Stomach (tissue), 9 donors: ENCODE data around the gene CYB561. TPM values are rescaled to one million over a fixed set of nuclear protein-coding genes. Genes with fewer than 3 reads are reported as not detected.

Experiments used
- DNase-seq, 2 donors: peaks; one replicate each; pipeline versions ENCODE4 v3.0.0 to v3.0.0-alpha.2; 2013 to 2019
- H3K27ac ChIP-seq, 5 donors: fragments of 200-600 bp in 4 of 5; sonication (generic) in 4 of 5; one replicate each; pipeline ENCODE4 v1.5.1; 2013 to 2019; ENCODE audit warnings: mild to moderate bottlenecking in 1 of 5, moderate library complexity in 1 of 5
- H3K27me3 ChIP-seq, 3 donors: fragments of 200-600 bp; sonication (generic); one replicate each; pipeline ENCODE4 v1.5.1; 2017 to 2019; ENCODE audit warnings: mixed run types in 1 of 3
- H3K36me3 ChIP-seq, 4 donors: fragments of 200-600 bp; sonication (generic); 1 replicate in 3 of 4; 2 replicates in 1 of 4; pipeline ENCODE4 v1.5.1; 2016 to 2019
- H3K4me1 ChIP-seq, 4 donors: fragments of 200-600 bp; sonication (generic); one replicate each; pipeline ENCODE4 v1.5.1; 2016 to 2019
- H3K4me3 ChIP-seq, 4 donors: fragments of 200-600 bp; sonication (generic) in 3 of 4; one replicate each; pipeline ENCODE4 v1.5.1; 2016 to 2019; ENCODE audit warnings: mild to moderate bottlenecking in 1 of 4
- H3K9me3 ChIP-seq, 4 donors: fragments of 200-600 bp; sonication (generic); one replicate each; pipeline ENCODE4 v1.5.1; 2016 to 2019
- EP300 ChIP-seq: sonication (generic); formaldehyde crosslinking; IDR thresholded peaks from one replicate; pipeline ENCODE4 v1.6.1; 2017; ENCODE audit warnings: antibody characterized with exemption
- POLR2A ChIP-seq, 4 donors: fragments of 450-650 bp; IDR thresholded peaks; one replicate each; pipeline ENCODE4 v1.6.1; 2016; ENCODE audit warnings: antibody characterized with exemption in 4 of 4, control low read depth in 2 of 4, mild to moderate bottlenecking in 1 of 4, moderate library complexity in 1 of 4
- POLR2AphosphoS5 ChIP-seq, 3 donors: sonication (generic); formaldehyde crosslinking; IDR thresholded peaks; one replicate each; pipeline ENCODE4 v1.6.1; 2016; ENCODE audit warnings: antibody characterized with exemption in 3 of 3
- WGBS, 5 donors: extraction: QIAGEN DNeasy Blood & Tissue Kit in 3 of 5; methylation state at CpG; one replicate each; pipeline versions ENCODE4 v1.1.5 to v1.1.7; 2013 to 2018; 5-methylcytosine and 5-hydroxymethylcytosine counted together
- intact Hi-C: fragments of 100-400 bp; cut with DNase I; formaldehyde crosslinking; loops from one replicate; pipeline ENCODE4 v1.15.1; 2023; ENCODE audit warnings: low total_unique reads
- polyA plus RNA-seq, 3 donors: library from polyadenylated mRNA; stranded (reverse); fragments of 200-250 nt; gene quantifications; one replicate each; pipeline ENCODE4 v1.2.3, GENCODE V29; 2013
- total RNA-seq, 5 donors: library from RNA; depleted of rRNA; stranded (reverse); fragments of >200 nt; gene quantifications; one replicate each; pipeline versions ENCODE4 v1.1.0 to v1.2.3, GENCODE V29; 2014 to 2016
- TF ChIP-seq, protein P1 (sequence below), 7 experiments: fragments of 450-650 bp in 4 of 7; fragments of 200-600 bp in 3 of 7; sonication (generic) in 3 of 7; IDR thresholded peaks; one replicate each; pipeline ENCODE4 v1.5.1; 2016 to 2019; ENCODE audit warnings: antibody characterized with exemption in 7 of 7, control low read depth in 2 of 7, mild to moderate bottlenecking in 1 of 7
- donor health status: healthy with polysubstance abuse.
- donor health status: Bipolar disorder and iron deficiency.
- donor health status: healthy.

CYB561 gene
- total and polyA plus RNA-seq, 8 donors: 10.8 to 394 (median 37.8) TPM

DNA sequence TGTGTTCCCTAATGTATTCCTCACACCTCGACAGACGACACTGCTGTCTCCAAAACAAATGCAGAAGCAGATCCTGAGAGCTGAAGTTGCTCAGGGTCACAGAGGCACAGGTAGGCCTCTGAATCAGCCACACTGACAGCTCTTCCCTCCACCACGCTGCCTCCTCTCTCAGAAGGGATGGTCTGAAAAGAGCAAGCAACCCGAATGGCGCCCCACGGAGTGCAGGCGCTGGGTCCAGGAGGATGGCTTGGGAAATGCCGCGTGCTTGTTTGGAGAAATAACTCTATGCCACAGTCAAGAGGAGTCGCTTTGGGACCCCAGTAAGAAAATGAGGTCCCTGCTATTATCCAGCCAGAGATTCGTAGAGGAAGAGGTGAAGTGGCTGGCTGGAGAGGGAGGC, 15.9 kb downstream of the CYB561 start:
- DNase-seq: no peak

DNA sequence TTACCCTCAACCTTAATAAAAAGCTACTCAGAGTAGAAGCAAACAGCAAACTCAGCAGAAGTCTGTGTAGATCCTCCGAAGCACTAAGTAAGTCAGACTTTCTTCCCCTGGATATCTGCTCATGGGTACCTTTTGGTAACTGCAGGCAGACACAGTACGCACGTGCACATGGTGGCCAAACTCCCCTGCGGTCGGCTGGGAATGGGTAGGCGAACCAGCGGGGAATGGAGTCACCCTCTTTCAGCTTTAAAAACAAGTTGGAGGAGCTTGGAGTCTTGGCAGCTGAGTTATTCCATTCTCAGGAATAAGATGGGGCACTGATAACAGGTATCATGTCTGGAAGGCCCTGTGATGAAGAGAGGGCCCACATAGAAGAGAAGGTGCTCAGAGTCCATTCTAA, 16.3 kb downstream of the CYB561 start:
- Histone ChIP-seq H3K4me1 (peaks cover 29 to 57% (median 50%) of the 10 kb centered on the region in 4 donors), H3K27me3 (no peaks in the 10 kb centered on the region), H3K27ac (no peak overlapping the region), H3K9me3 (no peaks in the 10 kb centered on the region), H3K36me3 (peaks cover 0 to 7% (median 0%) of the 10 kb centered on the region in 4 donors), H3K4me3 (no peak overlapping the region)
- 90 to 94% (median 94%) methylated on average over 7 of the region's 7 CpGs for WGBS, 5 donors
- intact Hi-C loops: loop anchor here (5.0 to 10.0 kb wide), 3 partner anchors 48 to 725 kb away; partner anchors contain the start of gene ACE
- DNase-seq: no peak
- TF ChIP-seq, protein P1, sequence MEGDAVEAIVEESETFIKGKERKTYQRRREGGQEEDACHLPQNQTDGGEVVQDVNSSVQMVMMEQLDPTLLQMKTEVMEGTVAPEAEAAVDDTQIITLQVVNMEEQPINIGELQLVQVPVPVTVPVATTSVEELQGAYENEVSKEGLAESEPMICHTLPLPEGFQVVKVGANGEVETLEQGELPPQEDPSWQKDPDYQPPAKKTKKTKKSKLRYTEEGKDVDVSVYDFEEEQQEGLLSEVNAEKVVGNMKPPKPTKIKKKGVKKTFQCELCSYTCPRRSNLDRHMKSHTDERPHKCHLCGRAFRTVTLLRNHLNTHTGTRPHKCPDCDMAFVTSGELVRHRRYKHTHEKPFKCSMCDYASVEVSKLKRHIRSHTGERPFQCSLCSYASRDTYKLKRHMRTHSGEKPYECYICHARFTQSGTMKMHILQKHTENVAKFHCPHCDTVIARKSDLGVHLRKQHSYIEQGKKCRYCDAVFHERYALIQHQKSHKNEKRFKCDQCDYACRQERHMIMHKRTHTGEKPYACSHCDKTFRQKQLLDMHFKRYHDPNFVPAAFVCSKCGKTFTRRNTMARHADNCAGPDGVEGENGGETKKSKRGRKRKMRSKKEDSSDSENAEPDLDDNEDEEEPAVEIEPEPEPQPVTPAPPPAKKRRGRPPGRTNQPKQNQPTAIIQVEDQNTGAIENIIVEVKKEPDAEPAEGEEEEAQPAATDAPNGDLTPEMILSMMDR (IDR thresholded peaks at IDR 0.05): no peak
- TF ChIP-seq POLR2A (IDR thresholded peaks at IDR 0.05) (no peak), EP300 (no peak), POLR2AphosphoS5 (IDR thresholded peaks at IDR 0.05) (no peak)

More for the DNA sequence above, 15.9 kb downstream of the CYB561 start:
- H3K4me1 ChIP-seq: peaks cover 34 to 62% (median 55%) of the 10 kb centered on the region in 4 donors
- 88 to 94% (median 89%) methylated on average over 10 to 11 of the region's 11 CpGs for WGBS, 5 donors
- H3K27ac ChIP-seq: no peak overlapping the region
- intact Hi-C loops: no loop called here
- no peak overlapping the region for H3K4me3 ChIP-seq
- peaks cover 0 to 7% (median 0%) of the 10 kb centered on the region in 4 donors for H3K36me3 ChIP-seq
- TF ChIP-seq EP300 (no peak), POLR2AphosphoS5 (IDR thresholded peaks at IDR 0.05) (no peak), POLR2A (IDR thresholded peaks at IDR 0.05) (no peak)
- TF ChIP-seq, protein P1 (IDR thresholded peaks at IDR 0.05): no peak
- no peaks in the 10 kb centered on the region for H3K27me3 ChIP-seq
- H3K9me3 ChIP-seq: no peaks in the 10 kb centered on the region

DNA sequence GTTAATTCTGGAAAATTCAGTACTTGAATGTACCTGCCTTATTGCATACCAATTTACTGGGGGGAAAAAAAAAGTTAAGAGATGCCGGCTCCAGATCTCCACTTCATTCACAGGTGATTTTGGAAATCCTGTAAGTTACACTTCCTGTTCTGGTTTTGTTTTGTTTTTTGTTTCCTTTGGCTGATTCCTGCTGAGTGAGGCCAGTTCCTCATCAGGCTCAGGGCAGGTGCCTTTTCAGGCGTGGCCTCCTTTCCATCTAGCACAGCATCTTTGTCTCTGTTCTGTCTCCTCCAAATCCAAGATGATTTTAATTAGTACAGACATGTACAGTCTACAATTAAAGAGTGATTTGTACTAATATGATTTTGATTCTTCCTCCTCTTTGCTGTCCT, 19.2 kb downstream of the CYB561 start:
- H3K27me3 ChIP-seq: no peaks in the 10 kb centered on the region
- no peaks in the 10 kb centered on the region for H3K9me3 ChIP-seq
- intact Hi-C loops: loop anchor here (5.0 to 10.0 kb wide), 3 partner anchors 50 to 722 kb away; partner anchors contain the start of gene ACE
- TF ChIP-seq EP300 (no peak), POLR2AphosphoS5 (IDR thresholded peaks at IDR 0.05) (no peak), POLR2A (IDR thresholded peaks at IDR 0.05) (no peak)
- TF ChIP-seq, protein P1 (IDR thresholded peaks at IDR 0.05): no peak
- WGBS, 5 donors: 47 to 65% (median 58%) methylated on average over 2 of the region's 2 CpGs
- no peak overlapping the region for H3K27ac ChIP-seq
- no peak for DNase-seq
- no peak overlapping the region for H3K4me3 ChIP-seq
- peaks cover 5 to 28% (median 22%) of the 10 kb centered on the region in 4 donors for H3K4me1 ChIP-seq
- peaks cover 0 to 4% (median 2%) of the 10 kb centered on the region in 4 donors for H3K36me3 ChIP-seq

- no peak for DNase-seq
- Histone ChIP-seq H3K27ac (no peak overlapping the region), H3K9me3 (no peaks in the 10 kb centered on the region), H3K36me3 (peaks cover 0 to 10% (median 8%) of the 10 kb centered on the region in 4 donors), H3K4me1 (peaks cover 0 to 22% (median 16%) of the 10 kb centered on the region in 4 donors), H3K27me3 (no peaks in the 10 kb centered on the region), H3K4me3 (no peak overlapping the region)
- TF ChIP-seq POLR2AphosphoS5 (IDR thresholded peaks at IDR 0.05): no peak
- no peak for TF ChIP-seq EP300
- TF ChIP-seq, protein P1 (IDR thresholded peaks at IDR 0.05): no peak
- TF ChIP-seq POLR2A (IDR thresholded peaks at IDR 0.05): no peak
- WGBS, 5 donors: 89 to 91% (median 89%) methylated on average over 22 of the region's 22 CpGs
- intact Hi-C loops: loop anchor here (5.0 to 10.0 kb wide), 3 partner anchors 51 to 721 kb away; partner anchors contain the start of gene ACE
Observed at GRCh38 chr17:63426041-63426916, 19.8 kb downstream of the CYB561 start.
